ENCODE measurements around the gene ARHGEF10L. TPM values are rescaled to one million over a fixed set of nuclear protein-coding genes. Genes with fewer than 3 reads are reported as not detected.

ARHGEF10L gene
- total RNA-seq, 1 donor from 2014 or later: 27.8 TPM

DNA sequence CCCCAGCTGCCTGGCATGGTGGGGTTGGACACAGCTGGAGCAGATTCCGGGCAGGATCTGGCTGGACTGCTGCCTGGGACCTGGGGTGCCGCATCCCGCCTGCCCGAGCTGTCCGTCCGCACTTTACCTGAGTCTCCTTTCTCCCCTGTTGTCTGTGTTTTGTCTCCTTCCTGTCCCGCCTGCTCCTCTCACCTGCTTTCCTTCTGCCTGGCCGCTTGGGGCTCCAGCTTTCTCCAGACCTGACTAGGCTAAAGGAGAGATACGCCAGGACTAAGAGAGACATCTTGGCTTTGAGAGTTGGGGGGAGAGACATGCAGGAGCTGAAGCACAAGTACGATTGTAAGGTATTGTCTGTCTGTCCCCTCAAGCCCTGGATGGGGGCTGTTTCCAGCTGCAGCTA, 73.3 kb downstream of the ARHGEF10L start:
- TF ChIP-seq, protein P1, sequence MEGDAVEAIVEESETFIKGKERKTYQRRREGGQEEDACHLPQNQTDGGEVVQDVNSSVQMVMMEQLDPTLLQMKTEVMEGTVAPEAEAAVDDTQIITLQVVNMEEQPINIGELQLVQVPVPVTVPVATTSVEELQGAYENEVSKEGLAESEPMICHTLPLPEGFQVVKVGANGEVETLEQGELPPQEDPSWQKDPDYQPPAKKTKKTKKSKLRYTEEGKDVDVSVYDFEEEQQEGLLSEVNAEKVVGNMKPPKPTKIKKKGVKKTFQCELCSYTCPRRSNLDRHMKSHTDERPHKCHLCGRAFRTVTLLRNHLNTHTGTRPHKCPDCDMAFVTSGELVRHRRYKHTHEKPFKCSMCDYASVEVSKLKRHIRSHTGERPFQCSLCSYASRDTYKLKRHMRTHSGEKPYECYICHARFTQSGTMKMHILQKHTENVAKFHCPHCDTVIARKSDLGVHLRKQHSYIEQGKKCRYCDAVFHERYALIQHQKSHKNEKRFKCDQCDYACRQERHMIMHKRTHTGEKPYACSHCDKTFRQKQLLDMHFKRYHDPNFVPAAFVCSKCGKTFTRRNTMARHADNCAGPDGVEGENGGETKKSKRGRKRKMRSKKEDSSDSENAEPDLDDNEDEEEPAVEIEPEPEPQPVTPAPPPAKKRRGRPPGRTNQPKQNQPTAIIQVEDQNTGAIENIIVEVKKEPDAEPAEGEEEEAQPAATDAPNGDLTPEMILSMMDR (conservative IDR thresholded peaks at IDR 0.05; ENCODE audit: low read depth, low read length): no peak
- no peak overlapping the region for H3K4me3 ChIP-seq (ENCODE audit: low read depth, low read length)
- no peak for DNase-seq (ENCODE audit: low read depth)

DNA sequence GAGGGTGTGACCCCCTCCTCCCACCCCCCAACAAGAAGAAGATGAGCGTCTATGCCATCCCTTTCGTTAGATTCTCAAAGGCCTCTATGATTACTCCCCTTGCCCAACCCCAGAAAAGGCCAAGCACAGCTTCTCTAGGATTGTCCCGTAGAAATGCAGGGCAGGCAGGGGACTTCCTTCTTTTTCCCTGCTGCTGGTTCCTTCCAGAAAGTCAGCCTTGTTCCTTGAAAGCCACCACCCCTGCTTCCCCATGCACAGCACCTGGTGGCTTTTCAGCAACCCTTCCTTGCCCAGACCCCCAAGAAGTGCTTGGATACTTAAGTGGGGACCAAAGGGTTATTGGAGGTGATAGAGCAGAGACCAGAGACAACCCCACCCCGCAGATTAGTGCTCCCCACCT, 75.1 kb downstream of the ARHGEF10L start:
- TF ChIP-seq, protein P1 (conservative IDR thresholded peaks at IDR 0.05; ENCODE audit: low read depth, low read length): no peak
- H3K4me3 ChIP-seq (ENCODE audit: low read depth, low read length): no peak overlapping the region
- DNase-seq (ENCODE audit: low read depth): no peak

DNA sequence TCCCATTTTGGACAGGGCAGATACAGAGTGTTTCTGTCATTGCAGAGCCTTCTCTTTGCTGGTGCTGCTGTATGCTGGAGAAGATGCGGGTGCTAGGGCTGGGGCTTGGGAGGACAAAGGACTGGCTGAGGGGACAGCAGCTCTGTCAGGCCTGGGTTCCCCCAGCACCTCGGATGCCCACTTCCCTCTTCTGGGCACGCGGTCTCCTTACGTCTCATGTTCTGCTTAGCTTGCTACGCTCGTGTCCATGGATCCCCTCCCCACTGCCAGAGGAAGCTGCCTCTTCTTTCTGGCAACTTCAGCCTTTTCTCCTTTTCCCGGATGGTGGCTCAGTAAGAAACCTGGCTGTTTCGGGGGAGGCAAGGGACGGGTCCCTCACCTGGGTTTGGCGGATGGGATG, 75.7 kb downstream of the ARHGEF10L start:
- no peak for DNase-seq (ENCODE audit: low read depth)
- H3K4me3 ChIP-seq (ENCODE audit: low read depth, low read length): no peak overlapping the region
- TF ChIP-seq, protein P1 (conservative IDR thresholded peaks at IDR 0.05; ENCODE audit: low read depth, low read length): no peak

DNA sequence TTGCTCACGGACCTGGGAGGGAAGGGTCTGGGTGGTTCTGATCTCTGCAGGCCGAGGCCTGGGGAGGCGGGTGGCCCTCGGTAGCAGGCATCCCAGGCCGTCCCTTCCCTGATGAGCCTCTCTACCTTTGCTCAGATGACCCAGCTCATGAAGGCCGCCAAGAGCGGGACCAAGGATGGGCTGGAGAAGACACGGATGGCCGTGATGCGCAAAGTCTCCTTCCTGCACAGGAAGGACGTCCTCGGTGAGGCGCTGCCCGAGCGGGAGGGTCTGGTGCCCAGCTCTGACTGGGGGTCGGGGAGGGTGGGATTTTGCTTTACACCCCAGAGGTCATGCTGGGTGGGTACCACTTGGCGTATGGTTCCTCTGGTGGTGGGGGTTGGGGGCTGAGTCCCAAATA, 76.5 kb downstream of the ARHGEF10L start:
- TF ChIP-seq, protein P1 (conservative IDR thresholded peaks at IDR 0.05; ENCODE audit: low read depth, low read length): no peak
- no peak for DNase-seq (ENCODE audit: low read depth)
- no peak overlapping the region for H3K4me3 ChIP-seq (ENCODE audit: low read depth, low read length)

DNA sequence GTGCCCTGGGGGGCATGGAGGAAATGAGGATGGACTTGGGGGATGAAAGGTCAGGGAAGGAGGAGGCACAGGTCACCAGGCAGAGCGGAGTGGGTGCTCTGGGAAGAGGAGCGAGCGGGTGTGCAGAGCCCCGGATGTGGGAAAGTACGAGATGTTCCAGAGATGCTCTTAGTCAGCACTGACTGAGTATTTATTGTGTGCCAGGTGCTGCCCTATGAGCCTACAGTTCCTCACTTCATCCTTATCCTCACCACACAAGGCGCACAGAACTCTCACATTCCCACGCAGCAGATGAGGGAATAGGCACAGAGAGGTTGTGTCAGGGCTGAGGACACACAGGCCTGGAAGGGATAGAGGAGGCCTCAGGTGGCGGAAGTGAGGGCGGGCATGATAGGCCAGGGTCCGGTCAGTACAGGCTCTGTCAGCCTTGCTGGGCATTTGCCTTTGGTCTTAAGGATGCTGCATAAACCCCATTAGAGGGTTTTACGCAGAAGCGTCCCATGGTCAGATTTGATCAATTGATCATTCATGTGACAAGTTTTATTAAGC, 77.3 kb downstream of the ARHGEF10L start:
- TF ChIP-seq, protein P1 (conservative IDR thresholded peaks at IDR 0.05; ENCODE audit: low read depth, low read length): no peak
- no peak for DNase-seq (ENCODE audit: low read depth)
- no peak overlapping the region for H3K4me3 ChIP-seq (ENCODE audit: low read depth, low read length)

DNA sequence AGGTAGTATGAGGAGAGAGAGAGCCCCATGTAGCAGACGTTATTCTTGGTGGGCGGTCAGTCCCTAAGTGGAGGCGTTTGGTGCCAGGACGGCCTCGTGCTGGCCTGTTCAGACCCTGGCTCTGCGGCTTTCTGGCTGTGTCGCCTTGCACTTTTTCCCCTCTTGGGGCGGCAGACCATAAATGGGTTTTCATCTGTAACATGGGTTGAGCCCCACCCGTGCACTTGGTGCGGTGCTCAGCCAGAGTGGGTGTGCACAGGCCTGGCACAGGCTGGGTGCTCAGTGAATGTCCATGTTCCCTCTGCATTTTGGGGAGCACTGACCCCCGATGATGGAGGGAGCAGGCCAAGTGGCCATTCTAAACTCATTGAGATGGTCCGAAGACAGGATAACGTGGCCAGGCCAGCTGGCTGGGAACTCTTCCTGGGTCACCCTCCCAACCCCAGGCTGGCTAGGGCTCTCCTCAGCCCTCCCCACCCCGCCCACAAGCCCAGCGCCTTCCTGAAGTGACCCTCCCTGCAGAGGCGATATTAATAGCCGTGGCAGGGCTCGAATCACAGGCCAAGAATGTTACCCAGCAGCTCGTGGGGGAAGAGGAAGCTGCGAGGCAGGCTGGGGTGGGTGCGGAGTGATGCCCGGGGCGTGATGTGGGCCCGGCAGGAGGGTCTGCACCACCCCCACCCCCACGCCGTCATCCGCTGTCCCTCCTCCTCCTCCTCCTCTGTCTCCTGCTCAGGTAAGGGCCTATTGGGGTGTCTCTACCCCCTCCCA, 78.5 kb downstream of the ARHGEF10L start:
- H3K4me3 ChIP-seq (ENCODE audit: low read depth, low read length): no peak overlapping the region
- DNase-seq (ENCODE audit: low read depth): no peak
- TF ChIP-seq, protein P1 (conservative IDR thresholded peaks at IDR 0.05; ENCODE audit: low read depth, low read length): no peak

Measured in epithelial cell of proximal tubule (primary cell).